ENCODE measurements around the gene ELP5. TPM values are rescaled to one million over a fixed set of nuclear protein-coding genes. Genes with fewer than 3 reads are reported as not detected.
A peak's percentile ranks its signal among the peaks of the same experiment; 100 is the strongest.

ELP5 gene
- total RNA-seq, 1 experiment from 2014 or later, result 38.8 TPM

DNA sequence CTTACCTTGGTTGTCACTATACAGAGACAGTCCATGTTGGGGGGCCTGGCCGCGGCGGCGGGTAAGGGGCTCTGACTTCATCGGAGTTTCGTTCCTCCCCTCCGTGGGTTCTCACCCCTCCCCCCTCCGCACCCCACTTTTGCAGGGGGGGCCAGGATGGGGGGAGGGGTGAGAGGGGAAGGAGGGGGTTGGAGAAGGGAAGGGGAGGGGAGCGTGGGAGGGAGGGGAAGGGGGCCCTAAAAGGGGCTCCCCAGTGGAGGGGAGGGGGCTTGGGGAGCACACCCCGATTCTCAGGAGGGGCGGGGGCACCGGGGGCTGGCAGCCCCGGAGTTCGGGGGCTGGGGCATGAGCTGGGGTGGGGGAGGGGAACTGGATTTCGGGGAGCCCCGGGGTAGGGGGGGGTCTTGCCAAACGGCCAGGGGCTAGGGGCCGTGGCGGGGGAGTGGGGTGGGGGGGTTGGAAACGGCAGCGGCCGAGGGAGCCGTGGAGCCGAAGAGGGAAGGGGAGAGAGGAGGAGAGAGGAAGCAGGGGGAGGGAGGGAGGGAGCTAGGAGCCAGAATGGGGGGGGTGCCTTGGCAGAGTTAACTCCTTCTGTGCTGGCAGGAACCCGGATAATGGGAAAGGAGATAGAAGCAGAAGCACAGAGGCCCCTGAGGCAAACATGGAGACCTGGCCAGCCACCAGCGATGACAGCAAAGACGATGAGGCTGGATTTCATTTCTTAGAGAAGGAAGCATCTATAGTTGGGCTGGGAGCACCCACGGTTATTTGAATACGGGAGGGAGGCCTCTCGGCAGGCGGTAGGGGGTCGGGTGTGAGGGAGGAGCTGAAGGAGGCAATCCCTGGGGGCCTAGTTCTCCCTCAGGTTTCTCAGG lies 34.7 kb upstream of the ELP5 start:
- peak overlapping the region; percentile 99 for H3K4me2 ChIP-seq (ENCODE audit: low read depth, low read length, poor library complexity, severe bottlenecking)

GRCh38 chr17:7218166-7218565 lies 33.8 kb upstream of the ELP5 start:
- Histone ChIP-seq H3K9me2 (replicated peaks; ENCODE audit: insufficient read depth, low read length) (no peaks in the 10 kb centered on the region), H3K36me3 (ENCODE audit: insufficient read depth, low read length) (peaks cover 4% of the 10 kb centered on the region; the same call in 1 of the 2 replicates), H3K4me3 (ENCODE audit: low read length) (peak overlapping the region; percentile 91), H3K9ac (ENCODE audit: low read length) (peak overlapping the region; percentile 83), H3K9me3 (ENCODE audit: low read length) (no peaks in the 10 kb centered on the region), H3K27ac (ENCODE audit: low read length) (peak overlapping the region; percentile 87), H3K27me3 (ENCODE audit: low read length) (no peaks in the 10 kb centered on the region), H3K79me2 (ENCODE audit: low read length) (peaks cover 40% of the 10 kb centered on the region), H3K4me2 (ENCODE audit: low read depth, low read length, poor library complexity, severe bottlenecking) (peak overlapping the region; percentile 73), H2AFZ (ENCODE audit: low read length) (no peak overlapping the region), H3K4me1 (ENCODE audit: low read length) (peaks cover 84% of the 10 kb centered on the region), H4K20me1 (ENCODE audit: insufficient read depth, low read depth, low read length) (peaks cover 19% of the 10 kb centered on the region; the same call in 1 of the 2 replicates)
- DNase-seq, result no peak

More for the DNA sequence above, 34.7 kb upstream of the ELP5 start:
- Histone ChIP-seq H3K27me3 (ENCODE audit: low read length) (no peaks in the 10 kb centered on the region), H3K36me3 (ENCODE audit: insufficient read depth, low read length) (no peaks in the 10 kb centered on the region), H4K20me1 (ENCODE audit: insufficient read depth, low read depth, low read length) (peaks cover 19% of the 10 kb centered on the region; the same call in 1 of the 2 replicates), H3K4me3 (ENCODE audit: low read length) (peak overlapping the region; percentile 91), H2AFZ (ENCODE audit: low read length) (no peak overlapping the region), H3K27ac (ENCODE audit: low read length) (peak overlapping the region; percentile 87), H3K79me2 (ENCODE audit: low read length) (peaks cover 46% of the 10 kb centered on the region), H3K9me3 (ENCODE audit: low read length) (no peaks in the 10 kb centered on the region), H3K9ac (ENCODE audit: low read length) (peak overlapping the region; percentile 83), H3K9me2 (replicated peaks; ENCODE audit: insufficient read depth, low read length) (no peaks in the 10 kb centered on the region), H3K4me1 (ENCODE audit: low read length) (peaks cover 78% of the 10 kb centered on the region)
- DNase-seq, result peak; percentile 90

- Histone ChIP-seq H3K27ac (ENCODE audit: low read length) (peak overlapping the region; percentile 87), H3K4me2 (ENCODE audit: low read depth, low read length, poor library complexity, severe bottlenecking) (peak overlapping the region; percentile 98), H3K9ac (ENCODE audit: low read length) (peak overlapping the region; percentile 95; the same call in 1 of the 2 replicates)
These were observed 33.3 kb upstream of the ELP5 start for GRCh38 chr17:7218758-7219157.

DNA sequence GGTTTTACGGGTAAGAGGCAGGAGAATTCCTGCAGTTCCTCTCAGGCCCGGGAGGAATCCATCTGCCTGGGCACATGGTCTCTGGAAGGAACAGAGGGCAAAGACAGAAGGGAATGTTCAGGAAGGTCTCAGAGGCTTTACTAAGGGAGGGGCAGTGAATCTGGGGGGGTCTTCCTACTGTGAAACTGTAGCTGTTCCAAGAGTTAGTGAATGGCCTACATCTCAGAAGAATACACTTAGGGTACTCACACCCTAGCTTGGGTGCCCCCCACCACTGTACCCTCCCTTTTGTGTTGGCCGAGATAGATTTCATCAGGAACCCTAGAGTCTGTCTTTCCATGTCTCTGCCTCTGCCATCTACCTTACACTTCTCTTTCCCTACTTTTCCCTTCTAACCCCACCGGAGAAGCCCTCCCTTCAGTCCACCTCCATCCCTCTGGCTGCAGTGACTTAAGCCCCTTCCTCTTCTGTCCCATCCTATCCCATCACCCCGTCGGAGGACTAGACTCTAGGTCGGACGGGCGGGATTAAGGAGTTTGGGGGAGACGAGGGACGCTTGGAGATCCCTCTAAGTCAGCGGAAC lies 32.7 kb upstream of the ELP5 start:
- Histone ChIP-seq H3K27me3 (ENCODE audit: low read length) (no peaks in the 10 kb centered on the region), H3K27ac (ENCODE audit: low read length) (peak overlapping the region; percentile 87), H3K9ac (ENCODE audit: low read length) (peak overlapping the region; percentile 95), H3K4me2 (ENCODE audit: low read depth, low read length, poor library complexity, severe bottlenecking) (peak overlapping the region; percentile 98), H3K9me3 (ENCODE audit: low read length) (no peaks in the 10 kb centered on the region), H3K4me3 (ENCODE audit: low read length) (peak overlapping the region; percentile 88), H2AFZ (ENCODE audit: low read length) (peak overlapping the region; percentile 80; the same call in 1 of the 2 replicates), H4K20me1 (ENCODE audit: insufficient read depth, low read depth, low read length) (peaks cover 10% of the 10 kb centered on the region; the same call in 1 of the 2 replicates), H3K4me1 (ENCODE audit: low read length) (peaks cover 78% of the 10 kb centered on the region), H3K9me2 (replicated peaks; ENCODE audit: insufficient read depth, low read length) (no peaks in the 10 kb centered on the region), H3K36me3 (ENCODE audit: insufficient read depth, low read length) (peaks cover 8% of the 10 kb centered on the region; the same call in 1 of the 2 replicates), H3K79me2 (ENCODE audit: low read length) (peaks cover 30% of the 10 kb centered on the region)
- DNase-seq, result no peak

More at GRCh38 chr17:7218758-7219157, 33.3 kb upstream of the ELP5 start:
- peaks cover 34% of the 10 kb centered on the region for H3K79me2 ChIP-seq (ENCODE audit: low read length)
- no peaks in the 10 kb centered on the region for H3K27me3 ChIP-seq (ENCODE audit: low read length)
- H4K20me1 ChIP-seq (ENCODE audit: insufficient read depth, low read depth, low read length), result peaks cover 13% of the 10 kb centered on the region; the same call in 1 of the 2 replicates
- peaks cover 82% of the 10 kb centered on the region for H3K4me1 ChIP-seq (ENCODE audit: low read length)
- H3K9me3 ChIP-seq (ENCODE audit: low read length), result no peaks in the 10 kb centered on the region
- H3K4me3 ChIP-seq (ENCODE audit: low read length), result peak overlapping the region; percentile 88; the same call in 1 of the 2 replicates
- H2AFZ ChIP-seq (ENCODE audit: low read length), result no peak overlapping the region
- DNase-seq, result no peak
- no peaks in the 10 kb centered on the region for H3K9me2 ChIP-seq (replicated peaks; ENCODE audit: insufficient read depth, low read length)
- H3K36me3 ChIP-seq (ENCODE audit: insufficient read depth, low read length), result peaks cover 8% of the 10 kb centered on the region; the same call in 1 of the 2 replicates

GRCh38 chr17:7219812-7220592 lies 32.0 kb upstream of the ELP5 start, which contains the start of the genes ACADVL and DLG4:
Gene ACADVL, plus strand, starts transcription at chr17:7219938. Its CDS starts 47 bp downstream, at chr17:7219985.
Gene DLG4, minus strand, starts transcription at chr17:7219836.
- peak; percentile 93 for DNase-seq
- peak within 1 kb of the TSS; percentile 80; the same call in 1 of the 2 replicates for H2AFZ ChIP-seq (ENCODE audit: low read length)
- peak within 1 kb of the TSS; percentile 87 for H3K27ac ChIP-seq (ENCODE audit: low read length)
- peaks cover 30% of the 10 kb centered on the region for H3K79me2 ChIP-seq (ENCODE audit: low read length)
- H3K9ac ChIP-seq (ENCODE audit: low read length), result peak within 1 kb of the TSS; percentile 95
- H3K4me1 ChIP-seq (ENCODE audit: low read length), result peaks cover 74% of the 10 kb centered on the region
- peak within 1 kb of the TSS; percentile 98 for H3K4me2 ChIP-seq (ENCODE audit: low read depth, low read length, poor library complexity, severe bottlenecking)
- peaks cover 10% of the 10 kb centered on the region; the same call in 1 of the 2 replicates for H4K20me1 ChIP-seq (ENCODE audit: insufficient read depth, low read depth, low read length)
- H3K4me3 ChIP-seq (ENCODE audit: low read length), result peak within 1 kb of the TSS; percentile 88
- peaks cover 8% of the 10 kb centered on the region; the same call in 1 of the 2 replicates for H3K36me3 ChIP-seq (ENCODE audit: insufficient read depth, low read length)
- H3K9me2 ChIP-seq (replicated peaks; ENCODE audit: insufficient read depth, low read length), result no peaks in the 10 kb centered on the region
- no peaks in the 10 kb centered on the region for H3K9me3 ChIP-seq (ENCODE audit: low read length)
- H3K27me3 ChIP-seq (ENCODE audit: low read length), result no peaks in the 10 kb centered on the region

DNA sequence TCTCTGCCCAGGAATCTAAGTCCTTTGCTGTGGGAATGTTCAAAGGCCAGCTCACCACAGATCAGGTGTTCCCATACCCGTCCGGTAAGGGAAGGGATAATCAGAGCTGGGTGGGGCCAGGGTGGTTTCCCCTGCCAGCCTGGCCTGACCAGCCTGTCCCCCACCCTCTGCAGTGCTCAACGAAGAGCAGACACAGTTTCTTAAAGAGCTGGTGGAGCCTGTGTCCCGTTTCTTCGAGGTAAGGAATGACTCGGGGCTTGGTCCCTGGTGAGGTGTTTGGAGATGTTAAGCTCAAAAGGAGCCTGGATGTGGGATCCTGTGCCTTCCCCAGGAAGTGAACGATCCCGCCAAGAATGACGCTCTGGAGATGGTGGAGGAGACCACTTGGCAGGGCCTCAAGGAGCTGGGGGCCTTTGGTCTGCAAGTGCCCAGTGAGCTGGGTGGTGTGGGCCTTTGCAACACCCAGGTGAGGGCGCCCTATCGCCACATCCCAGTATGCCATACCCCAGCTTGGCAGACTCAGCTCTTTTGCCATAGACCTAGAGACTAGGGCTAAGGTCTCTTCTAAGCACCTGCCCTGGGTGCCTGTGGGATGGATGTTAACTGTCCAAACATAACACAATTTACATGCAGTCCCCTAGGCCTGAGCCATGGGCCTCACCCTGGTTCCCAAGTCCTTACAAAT lies 31.3 kb upstream of the ELP5 start:
- Histone ChIP-seq H3K9me3 (ENCODE audit: low read length) (no peaks in the 10 kb centered on the region), H4K20me1 (ENCODE audit: insufficient read depth, low read depth, low read length) (peaks cover 7% of the 10 kb centered on the region; the same call in 1 of the 2 replicates), H3K36me3 (ENCODE audit: insufficient read depth, low read length) (peaks cover 8% of the 10 kb centered on the region; the same call in 1 of the 2 replicates), H3K4me1 (ENCODE audit: low read length) (peaks cover 67% of the 10 kb centered on the region), H3K79me2 (ENCODE audit: low read length) (peaks cover 24% of the 10 kb centered on the region), H3K27me3 (ENCODE audit: low read length) (no peaks in the 10 kb centered on the region), H3K9ac (ENCODE audit: low read length) (peak overlapping the region; percentile 95), H3K9me2 (replicated peaks; ENCODE audit: insufficient read depth, low read length) (no peaks in the 10 kb centered on the region), H3K4me3 (ENCODE audit: low read length) (peak overlapping the region; percentile 88), H2AFZ (ENCODE audit: low read length) (no peak overlapping the region), H3K27ac (ENCODE audit: low read length) (peak overlapping the region; percentile 87), H3K4me2 (ENCODE audit: low read depth, low read length, poor library complexity, severe bottlenecking) (peak overlapping the region; percentile 98)
- peak; percentile 89 for DNase-seq
